Measurements from ENCODE around the gene SCP2.

Gene SCP2

DNA sequence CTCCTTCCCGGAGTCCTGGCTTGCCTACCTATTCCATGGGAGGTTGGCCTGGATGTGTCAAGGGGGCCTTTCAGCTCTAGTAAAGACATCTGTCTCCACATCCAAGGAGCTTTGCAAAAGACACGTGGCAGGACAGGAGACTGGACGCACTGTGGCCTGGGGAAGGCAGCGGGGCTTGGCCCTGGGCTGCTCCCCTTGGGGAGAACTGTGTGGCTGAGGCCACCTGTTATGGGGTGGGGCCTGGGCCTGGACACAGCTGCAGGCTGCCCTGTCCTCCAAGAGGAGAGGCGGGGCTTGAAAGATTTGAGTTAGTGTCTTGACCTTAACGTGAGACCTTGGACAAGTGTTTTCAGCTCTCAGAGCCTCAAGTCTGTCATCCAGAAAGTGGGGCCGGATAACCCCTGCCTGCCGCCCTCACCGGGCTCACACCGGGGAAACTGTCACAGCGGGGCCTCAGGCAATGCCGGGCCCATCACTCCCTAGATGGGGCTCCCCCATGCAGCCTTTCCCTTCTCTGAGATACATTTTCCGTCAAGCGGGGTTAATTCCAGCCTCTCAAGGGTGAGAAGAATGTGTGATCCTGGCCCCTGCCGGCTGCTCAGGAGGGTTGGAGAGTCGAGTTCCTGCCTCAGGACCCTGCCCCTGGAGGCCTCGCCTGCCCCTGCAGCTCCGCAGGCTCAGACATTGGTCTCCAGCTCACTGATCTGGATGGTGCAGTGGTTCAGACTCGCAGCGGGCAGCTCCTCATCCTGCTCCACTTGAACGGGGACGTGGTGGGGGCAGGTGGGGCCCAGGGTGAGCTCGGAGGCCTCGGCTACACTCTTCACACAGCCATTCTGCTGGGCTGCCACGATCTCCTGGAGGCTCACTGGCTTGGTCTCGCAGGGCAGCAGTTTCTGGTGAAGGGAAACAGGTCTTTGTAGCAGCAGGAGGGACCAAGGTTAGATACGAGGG lies 160.5 kb downstream of the SCP2 start:
- Histone ChIP-seq H3K36me3 (ENCODE audit: control insufficient read depth, insufficient read depth, low read length) (no peaks in the 10 kb centered on the region), H3K4me3 (replicated peaks; ENCODE audit: low read depth, low read length) (no peak overlapping the region), H3K27me3 (replicated peaks; ENCODE audit: control insufficient read depth, insufficient read depth, low read length) (no peaks in the 10 kb centered on the region)
- TF ChIP-seq, protein P1, sequence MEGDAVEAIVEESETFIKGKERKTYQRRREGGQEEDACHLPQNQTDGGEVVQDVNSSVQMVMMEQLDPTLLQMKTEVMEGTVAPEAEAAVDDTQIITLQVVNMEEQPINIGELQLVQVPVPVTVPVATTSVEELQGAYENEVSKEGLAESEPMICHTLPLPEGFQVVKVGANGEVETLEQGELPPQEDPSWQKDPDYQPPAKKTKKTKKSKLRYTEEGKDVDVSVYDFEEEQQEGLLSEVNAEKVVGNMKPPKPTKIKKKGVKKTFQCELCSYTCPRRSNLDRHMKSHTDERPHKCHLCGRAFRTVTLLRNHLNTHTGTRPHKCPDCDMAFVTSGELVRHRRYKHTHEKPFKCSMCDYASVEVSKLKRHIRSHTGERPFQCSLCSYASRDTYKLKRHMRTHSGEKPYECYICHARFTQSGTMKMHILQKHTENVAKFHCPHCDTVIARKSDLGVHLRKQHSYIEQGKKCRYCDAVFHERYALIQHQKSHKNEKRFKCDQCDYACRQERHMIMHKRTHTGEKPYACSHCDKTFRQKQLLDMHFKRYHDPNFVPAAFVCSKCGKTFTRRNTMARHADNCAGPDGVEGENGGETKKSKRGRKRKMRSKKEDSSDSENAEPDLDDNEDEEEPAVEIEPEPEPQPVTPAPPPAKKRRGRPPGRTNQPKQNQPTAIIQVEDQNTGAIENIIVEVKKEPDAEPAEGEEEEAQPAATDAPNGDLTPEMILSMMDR (IDR thresholded peaks at IDR 0.05; ENCODE audit: insufficient read depth, low read length, poor library complexity, severe bottlenecking): no peak
- DNase-seq (ENCODE audit: extremely low read depth, insufficient read length): no peak

DNA sequence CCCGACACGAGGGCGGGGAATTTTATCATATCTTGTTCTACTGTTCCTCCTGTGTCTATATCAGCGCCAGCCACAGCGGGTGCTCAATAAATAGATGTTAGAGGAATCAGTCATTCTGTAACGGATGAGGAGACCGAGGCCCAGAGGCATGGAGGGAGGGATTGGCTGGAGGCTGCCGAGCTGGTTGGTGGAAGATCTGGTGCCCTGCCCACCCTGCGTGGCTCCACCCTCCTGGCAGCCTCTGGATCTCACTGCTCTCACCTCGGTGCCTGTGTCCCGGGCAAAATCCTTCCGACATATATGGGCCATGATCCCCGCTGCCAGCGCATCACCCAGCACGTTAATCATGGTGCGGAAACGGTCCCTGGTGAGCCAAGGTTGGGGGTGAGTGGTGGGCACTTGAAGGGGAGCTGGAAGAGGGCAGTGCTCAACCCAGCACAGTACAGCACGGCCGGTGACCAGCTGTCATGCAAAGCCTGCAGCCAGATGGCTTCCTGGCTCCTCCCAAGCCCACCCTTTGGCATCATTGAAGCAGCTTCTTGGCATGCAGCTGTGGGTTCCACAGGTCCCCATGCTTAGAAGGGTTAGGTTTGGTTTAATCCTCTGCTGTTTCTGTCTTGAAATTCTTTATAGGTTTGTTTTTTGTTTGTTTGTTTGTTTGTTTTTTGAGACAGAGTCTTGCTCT lies 161.7 kb downstream of the SCP2 start:
- no peaks in the 10 kb centered on the region for H3K36me3 ChIP-seq (ENCODE audit: control insufficient read depth, insufficient read depth, low read length)
- TF ChIP-seq, protein P1 (IDR thresholded peaks at IDR 0.05; ENCODE audit: insufficient read depth, low read length, poor library complexity, severe bottlenecking): no peak
- DNase-seq (ENCODE audit: extremely low read depth, insufficient read length): no peak
- no peak overlapping the region for H3K4me3 ChIP-seq (replicated peaks; ENCODE audit: low read depth, low read length)
- no peaks in the 10 kb centered on the region for H3K27me3 ChIP-seq (replicated peaks; ENCODE audit: control insufficient read depth, insufficient read depth, low read length)

DNA sequence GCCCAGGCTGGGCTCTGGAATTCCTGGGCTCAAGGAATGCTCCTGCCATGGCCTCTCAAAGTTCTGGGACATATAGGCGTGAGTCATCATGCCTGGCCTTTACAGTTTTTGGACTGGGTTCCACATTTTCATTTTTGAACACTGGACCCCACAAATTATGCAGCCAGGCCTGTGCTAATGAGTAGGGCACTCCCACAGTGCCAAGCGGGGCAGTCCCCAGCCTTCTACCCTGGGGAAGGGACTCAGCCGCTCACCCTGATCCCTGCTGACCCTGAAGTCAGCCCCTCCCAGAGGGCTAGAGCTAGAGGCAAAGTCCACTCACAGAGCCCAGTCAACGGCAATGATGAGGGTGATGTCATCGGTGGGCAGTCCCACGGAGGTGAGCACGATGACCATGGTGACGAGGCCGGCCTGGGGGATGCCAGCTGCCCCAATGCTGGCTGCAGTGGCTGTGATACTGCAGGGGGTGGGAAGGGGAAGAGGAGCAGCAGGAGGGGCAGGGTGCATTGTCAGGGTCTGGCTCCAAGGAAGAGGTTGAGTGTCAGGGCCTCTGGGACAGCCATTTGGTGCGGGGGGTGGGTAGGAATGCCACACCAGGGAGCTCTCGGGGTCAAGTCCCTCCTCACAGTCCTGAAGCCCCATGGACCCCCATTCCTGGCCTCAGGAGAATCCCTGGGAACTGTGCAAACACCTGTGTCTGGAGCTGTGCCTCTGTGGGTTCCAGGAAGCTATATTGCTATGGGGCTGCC lies 162.6 kb downstream of the SCP2 start:
- Histone ChIP-seq H3K4me3 (replicated peaks; ENCODE audit: low read depth, low read length) (no peak overlapping the region), H3K36me3 (ENCODE audit: control insufficient read depth, insufficient read depth, low read length) (no peaks in the 10 kb centered on the region), H3K27me3 (replicated peaks; ENCODE audit: control insufficient read depth, insufficient read depth, low read length) (no peaks in the 10 kb centered on the region)
- TF ChIP-seq, protein P1 (IDR thresholded peaks at IDR 0.05; ENCODE audit: insufficient read depth, low read length, poor library complexity, severe bottlenecking): no peak
- DNase-seq (ENCODE audit: extremely low read depth, insufficient read length): no peak

DNA sequence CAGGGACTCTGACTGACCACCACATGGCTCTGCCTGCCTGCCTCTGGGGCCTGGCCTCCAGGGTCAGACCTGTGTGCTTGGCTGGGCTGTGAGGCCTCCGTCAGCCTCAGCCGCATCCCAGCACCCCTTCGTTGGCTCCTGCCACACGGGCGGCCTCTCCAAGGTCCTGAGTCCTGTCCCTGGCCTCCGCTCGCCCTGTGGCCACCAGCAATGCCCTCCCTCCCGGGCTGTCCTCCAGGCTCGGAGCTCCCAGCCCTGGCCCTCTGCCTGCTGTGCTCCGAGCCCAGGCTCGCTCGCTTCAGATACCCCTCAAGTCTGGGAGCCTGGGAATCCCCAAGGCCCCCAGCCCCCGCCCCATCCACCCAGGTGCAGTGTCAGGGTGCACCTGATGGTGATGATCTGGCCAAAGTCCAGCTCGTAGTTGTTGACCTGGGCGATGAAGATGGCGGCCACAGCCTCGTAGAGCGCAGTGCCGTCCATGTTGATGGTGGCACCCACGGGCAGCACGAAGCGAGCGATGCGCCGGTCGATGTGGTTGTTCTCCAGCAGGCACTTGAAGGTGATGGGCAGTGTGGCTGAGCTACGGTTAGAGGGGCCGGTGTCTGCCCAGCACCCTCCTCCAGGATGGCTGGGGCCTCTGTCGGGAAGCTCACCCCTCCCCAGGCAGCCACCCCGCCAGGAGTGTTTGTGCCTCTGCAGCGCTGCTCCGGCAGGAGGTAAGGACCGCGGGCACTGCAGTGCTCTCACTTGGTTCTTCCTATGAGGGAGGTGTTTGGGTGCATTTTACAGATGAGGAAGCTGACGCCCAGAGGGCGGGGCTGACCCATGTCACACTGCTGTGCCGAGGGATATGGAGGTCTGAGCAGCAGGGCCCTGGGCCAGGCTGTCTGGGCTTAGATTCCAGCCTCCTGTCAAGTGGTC lies 163.4 kb downstream of the SCP2 start:
- no peaks in the 10 kb centered on the region for H3K27me3 ChIP-seq (replicated peaks; ENCODE audit: control insufficient read depth, insufficient read depth, low read length)
- TF ChIP-seq, protein P1 (IDR thresholded peaks at IDR 0.05; ENCODE audit: insufficient read depth, low read length, poor library complexity, severe bottlenecking): no peak
- H3K36me3 ChIP-seq (ENCODE audit: control insufficient read depth, insufficient read depth, low read length): no peaks in the 10 kb centered on the region
- no peak for DNase-seq (ENCODE audit: extremely low read depth, insufficient read length)
- no peak overlapping the region for H3K4me3 ChIP-seq (replicated peaks; ENCODE audit: low read depth, low read length)
